ENCODE data around the gene PADI1. TPM values are rescaled to one million over a fixed set of nuclear protein-coding genes. Genes with fewer than 3 reads are reported as not detected.

The PADI1 gene
- total and polyA plus RNA-seq, 8 donors = 0.37 to 98.2 TPM; not detected in 6

DNA sequence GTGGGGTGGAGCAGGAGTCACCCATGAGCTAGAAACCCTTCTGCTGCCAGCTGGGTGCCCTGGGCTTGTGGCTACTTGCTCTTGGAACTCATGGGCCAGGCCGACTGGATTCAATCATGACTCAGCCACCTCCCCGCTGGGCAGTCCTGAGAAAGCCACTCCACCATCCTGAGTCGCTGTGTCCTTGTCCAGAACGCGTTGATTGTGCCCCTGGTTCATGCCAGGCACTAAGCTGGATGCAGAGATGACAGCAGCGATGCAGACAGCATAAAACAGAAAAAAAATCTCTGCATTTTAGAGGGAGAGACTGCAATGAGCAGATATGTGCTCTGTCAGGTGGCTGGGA, 10.6 kb downstream of the PADI1 start:
- no peak overlapping the region for H3K4me3 ChIP-seq
- intact Hi-C loops (cut with DNase I; ENCODE audit: low total_unique reads) = no loop called here
- H3K27ac ChIP-seq = no peak overlapping the region
- H3K9me3 ChIP-seq = no peaks in the 10 kb centered on the region
- TF ChIP-seq EP300 (IDR thresholded peaks at IDR 0.05) (no peak), POLR2AphosphoS5 (IDR thresholded peaks at IDR 0.05) (no peak), POLR2A (IDR thresholded peaks at IDR 0.05) (no peak)
- TF ChIP-seq, protein P1, sequence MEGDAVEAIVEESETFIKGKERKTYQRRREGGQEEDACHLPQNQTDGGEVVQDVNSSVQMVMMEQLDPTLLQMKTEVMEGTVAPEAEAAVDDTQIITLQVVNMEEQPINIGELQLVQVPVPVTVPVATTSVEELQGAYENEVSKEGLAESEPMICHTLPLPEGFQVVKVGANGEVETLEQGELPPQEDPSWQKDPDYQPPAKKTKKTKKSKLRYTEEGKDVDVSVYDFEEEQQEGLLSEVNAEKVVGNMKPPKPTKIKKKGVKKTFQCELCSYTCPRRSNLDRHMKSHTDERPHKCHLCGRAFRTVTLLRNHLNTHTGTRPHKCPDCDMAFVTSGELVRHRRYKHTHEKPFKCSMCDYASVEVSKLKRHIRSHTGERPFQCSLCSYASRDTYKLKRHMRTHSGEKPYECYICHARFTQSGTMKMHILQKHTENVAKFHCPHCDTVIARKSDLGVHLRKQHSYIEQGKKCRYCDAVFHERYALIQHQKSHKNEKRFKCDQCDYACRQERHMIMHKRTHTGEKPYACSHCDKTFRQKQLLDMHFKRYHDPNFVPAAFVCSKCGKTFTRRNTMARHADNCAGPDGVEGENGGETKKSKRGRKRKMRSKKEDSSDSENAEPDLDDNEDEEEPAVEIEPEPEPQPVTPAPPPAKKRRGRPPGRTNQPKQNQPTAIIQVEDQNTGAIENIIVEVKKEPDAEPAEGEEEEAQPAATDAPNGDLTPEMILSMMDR (IDR thresholded peaks at IDR 0.05) = no peak
- H3K36me3 ChIP-seq = no peaks in the 10 kb centered on the region
- no peak for DNase-seq
- H3K27me3 ChIP-seq = peaks cover 0 to 88% (median 29%) of the 10 kb centered on the region in 3 donors
- H3K4me1 ChIP-seq = peaks cover 5 to 21% (median 13%) of the 10 kb centered on the region in 4 donors
- 81 to 89% (median 88%) methylated on average over 4 to 6 of the region's 6 CpGs for WGBS, 5 donors

DNA sequence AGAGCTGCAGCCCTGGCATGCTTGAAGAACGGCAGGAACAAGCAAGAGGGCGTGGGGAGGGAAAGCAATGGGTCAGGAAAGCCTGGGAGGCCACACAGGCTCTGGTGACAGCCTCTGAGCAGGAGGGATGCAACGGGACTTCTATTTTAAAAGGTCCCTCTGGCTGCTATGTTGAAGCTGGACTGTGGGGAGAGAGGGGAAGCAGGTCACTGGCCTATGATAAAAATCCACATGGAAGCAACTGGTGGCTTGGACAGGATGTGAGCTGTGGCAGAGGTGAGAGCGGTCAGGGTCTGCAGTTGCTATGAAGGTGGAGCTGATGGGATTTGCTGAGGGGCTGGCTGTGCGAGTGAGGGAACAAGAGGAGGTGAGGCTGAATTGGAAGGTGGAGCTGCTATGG, 11.2 kb downstream of the PADI1 start:
- DNase-seq = no peak
- Histone ChIP-seq H3K27me3 (peaks cover 0 to 93% (median 29%) of the 10 kb centered on the region in 3 donors), H3K4me3 (no peak overlapping the region), H3K9me3 (no peaks in the 10 kb centered on the region), H3K27ac (no peak overlapping the region), H3K4me1 (peaks cover 5 to 21% (median 13%) of the 10 kb centered on the region in 4 donors), H3K36me3 (no peaks in the 10 kb centered on the region)
- intact Hi-C loops (cut with DNase I; ENCODE audit: low total_unique reads) = no loop called here
- 53 to 64% (median 60%) methylated on average over 5 of the region's 5 CpGs for WGBS, 5 donors
- TF ChIP-seq EP300 (IDR thresholded peaks at IDR 0.05) (no peak), POLR2A (IDR thresholded peaks at IDR 0.05) (no peak), POLR2AphosphoS5 (IDR thresholded peaks at IDR 0.05) (no peak)
- TF ChIP-seq, protein P1 (IDR thresholded peaks at IDR 0.05) = no peak

DNA sequence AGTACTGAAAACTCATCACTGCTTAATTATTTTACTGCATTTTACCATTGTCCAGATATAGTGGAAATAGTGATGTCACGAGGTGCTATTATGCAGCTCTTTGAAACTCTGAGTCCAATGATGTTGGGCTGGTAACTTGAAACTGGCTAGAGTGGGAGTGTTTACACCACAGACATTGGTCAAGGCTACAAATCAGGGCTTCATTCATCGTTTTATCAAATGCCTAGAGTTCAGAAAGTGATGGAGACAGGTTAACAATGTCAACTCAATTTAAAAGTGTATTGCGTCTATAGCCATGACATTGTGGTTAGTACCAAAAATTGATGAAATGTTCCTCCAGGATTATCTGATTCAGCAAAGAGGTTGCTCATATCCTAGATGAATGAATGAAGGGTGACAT, 12.7 kb downstream of the PADI1 start:
- intact Hi-C loops (cut with DNase I; ENCODE audit: low total_unique reads) = no loop called here
- Histone ChIP-seq H3K4me3 (no peak overlapping the region), H3K27me3 (peaks cover 0 to 81% (median 29%) of the 10 kb centered on the region in 3 donors), H3K4me1 (peaks cover 2 to 11% (median 5%) of the 10 kb centered on the region in 4 donors), H3K27ac (no peak overlapping the region), H3K36me3 (no peaks in the 10 kb centered on the region), H3K9me3 (no peaks in the 10 kb centered on the region)
- no peak for DNase-seq
- 64 to 77% (median 71%) methylated on average over 3 of the region's 3 CpGs for WGBS, 5 donors
- TF ChIP-seq POLR2AphosphoS5 (IDR thresholded peaks at IDR 0.05) = no peak
- TF ChIP-seq POLR2A (IDR thresholded peaks at IDR 0.05) = no peak
- TF ChIP-seq EP300 (IDR thresholded peaks at IDR 0.05) = no peak
- TF ChIP-seq, protein P1 (IDR thresholded peaks at IDR 0.05) = no peak

DNA sequence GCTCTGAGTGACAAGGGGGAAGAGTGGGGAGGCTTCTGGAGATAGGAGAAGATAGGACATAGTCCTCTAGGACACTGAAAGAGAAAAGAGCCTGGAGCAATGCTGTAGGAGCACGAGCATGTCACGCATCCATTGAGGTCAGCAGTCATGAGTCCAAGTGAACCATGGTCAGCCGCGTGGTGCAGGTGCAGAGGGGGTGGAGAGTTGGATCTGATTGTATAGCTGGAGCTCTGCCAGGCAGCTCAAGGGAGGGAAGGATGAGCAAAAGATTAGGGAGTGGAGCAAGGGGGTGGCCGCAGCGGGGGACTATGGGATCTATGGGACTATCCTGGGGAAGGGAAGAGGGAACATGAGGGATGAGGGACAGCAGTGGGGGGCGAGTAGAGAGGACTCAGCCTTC, 14.0 kb downstream of the PADI1 start:
- Histone ChIP-seq H3K4me1 (no peaks in the 10 kb centered on the region), H3K4me3 (no peak overlapping the region), H3K27ac (no peak overlapping the region), H3K27me3 (peaks cover 0 to 81% (median 22%) of the 10 kb centered on the region in 3 donors), H3K9me3 (no peaks in the 10 kb centered on the region), H3K36me3 (no peaks in the 10 kb centered on the region)
- WGBS, 5 donors = 46 to 68% (median 51%) methylated on average over 7 of the region's 7 CpGs
- DNase-seq = no peak
- TF ChIP-seq EP300 (IDR thresholded peaks at IDR 0.05) (no peak), POLR2A (IDR thresholded peaks at IDR 0.05) (no peak), POLR2AphosphoS5 (IDR thresholded peaks at IDR 0.05) (no peak)
- TF ChIP-seq, protein P1 (IDR thresholded peaks at IDR 0.05) = no peak
- intact Hi-C loops (cut with DNase I; ENCODE audit: low total_unique reads) = no loop called here
